ENCODE data around the gene RPSA.
A peak's percentile ranks its signal among the peaks of the same experiment; 100 is the strongest.

Gene RPSA

DNA sequence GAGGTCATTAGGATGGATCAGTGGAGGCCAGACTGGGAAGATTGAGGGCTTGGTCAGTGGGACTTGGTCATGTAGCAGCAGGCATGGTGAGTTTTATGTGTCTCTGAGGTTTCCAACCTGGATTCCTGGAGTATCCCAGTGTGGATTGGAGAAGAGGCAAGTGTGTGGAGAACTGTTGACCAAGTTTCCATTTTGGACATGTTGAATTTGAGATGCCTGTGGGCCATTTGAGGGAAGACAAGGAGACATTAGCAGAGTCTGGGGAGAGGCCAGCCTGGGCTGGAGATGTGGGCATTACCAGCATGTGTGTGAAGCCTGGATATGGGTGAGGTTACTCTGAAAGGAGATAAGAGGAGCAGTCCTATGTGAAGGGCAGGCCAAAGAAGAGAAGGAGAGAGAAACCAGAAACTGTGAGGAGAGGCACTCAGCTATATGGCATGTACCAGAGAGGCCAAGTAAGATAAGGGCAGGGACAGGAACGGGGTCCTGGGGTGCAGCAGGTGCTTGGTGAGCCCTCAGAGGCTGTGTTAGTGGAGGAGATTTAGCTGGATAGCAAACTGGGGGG, 19.0 kb upstream of the RPSA start:
- H3K4me3 ChIP-seq (ENCODE audit: low read length), result no peak overlapping the region
- no peak for DNase-seq (ENCODE audit: low read depth, low spot score)

DNA sequence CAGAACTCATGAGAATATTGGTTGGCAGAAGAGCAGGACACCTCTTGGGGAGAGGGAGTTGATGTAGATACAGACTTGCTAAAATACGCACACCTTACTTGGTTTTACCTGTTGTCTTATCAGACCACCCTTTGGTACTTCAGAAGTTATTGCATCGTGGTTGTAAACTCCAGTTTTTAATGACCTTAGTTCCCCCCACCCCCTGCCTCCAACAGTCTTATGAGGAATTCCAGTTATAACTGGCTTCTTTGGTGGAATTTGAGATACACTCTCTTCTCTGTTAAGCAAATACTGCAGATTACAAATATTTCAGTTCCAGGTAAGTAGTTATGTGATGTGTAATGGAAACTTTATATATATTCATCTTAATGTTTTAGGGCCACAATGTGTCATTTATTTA, 18.4 kb upstream of the RPSA start:
- no peak overlapping the region for H3K4me3 ChIP-seq (ENCODE audit: low read length)
- no peak for DNase-seq (ENCODE audit: low read depth, low spot score)

DNA sequence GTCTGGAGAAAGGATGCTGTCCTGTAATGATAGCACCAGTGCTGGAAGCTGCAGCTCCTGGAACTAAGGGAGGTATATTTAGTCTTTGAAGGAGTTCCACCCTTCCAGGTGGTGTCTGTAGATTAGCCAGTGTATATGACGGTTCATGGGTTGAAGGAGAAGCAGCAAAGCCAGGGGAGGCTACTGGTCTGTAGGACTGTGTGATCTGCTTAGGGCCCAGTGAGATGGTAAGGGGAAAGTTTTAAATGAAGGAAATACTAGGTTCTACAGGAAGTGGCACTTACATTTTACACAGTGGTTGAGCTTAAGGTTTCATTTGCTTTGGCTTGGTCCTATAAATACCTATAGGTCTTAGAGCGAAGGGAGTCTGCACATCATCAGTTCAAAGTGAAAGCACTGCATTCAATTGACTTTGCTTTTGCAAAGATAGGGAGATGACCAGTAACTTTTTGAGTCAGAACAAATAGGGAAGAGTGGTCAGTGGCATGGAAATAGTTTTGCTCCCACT, 17.7 kb upstream of the RPSA start:
- no peak for DNase-seq (ENCODE audit: low read depth, low spot score)
- no peak overlapping the region for H3K4me3 ChIP-seq (ENCODE audit: low read length)

DNA sequence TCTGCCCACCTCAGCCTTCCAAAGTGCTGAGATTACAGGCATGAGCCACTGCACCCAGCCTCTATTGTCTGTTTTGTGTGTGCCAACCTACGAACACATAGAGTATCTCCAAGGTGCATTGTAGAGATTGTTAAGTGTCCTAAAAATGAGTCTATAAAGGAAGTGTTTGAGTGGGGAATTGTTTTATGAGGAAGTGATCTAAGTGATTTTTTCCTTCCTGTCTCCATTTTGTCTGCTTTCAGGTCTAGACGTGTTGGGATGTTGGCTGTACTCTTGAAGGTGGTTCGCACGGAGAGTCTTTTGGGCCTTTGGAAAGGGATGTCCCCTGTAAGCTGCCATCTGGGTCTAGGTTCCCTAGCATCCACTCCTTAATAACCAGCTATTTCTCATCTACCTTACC, 16.3 kb upstream of the RPSA start:
- DNase-seq (ENCODE audit: low read depth, low spot score), result no peak
- no peak overlapping the region for H3K4me3 ChIP-seq (ENCODE audit: low read length)

DNA sequence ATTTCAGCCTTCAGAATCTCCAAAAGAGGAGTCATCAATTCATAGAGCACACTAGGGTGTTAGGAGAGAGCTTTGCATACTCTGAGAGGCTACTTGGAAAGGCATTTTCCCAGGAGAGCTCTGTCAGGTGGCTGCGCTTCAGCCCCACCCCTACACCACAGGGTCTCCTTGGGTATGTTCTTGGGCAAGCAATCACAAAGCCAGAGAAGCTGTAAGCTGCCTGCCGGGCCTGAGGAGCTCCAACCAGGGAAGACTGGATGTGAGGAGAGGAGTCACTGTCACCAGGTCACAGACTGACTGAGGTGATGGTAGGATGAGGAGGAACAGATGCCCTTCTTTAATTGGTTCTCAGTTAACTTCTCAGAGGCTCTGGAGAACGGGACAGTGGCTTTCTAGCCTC, 9.8 kb upstream of the RPSA start:
- H3K4me3 ChIP-seq (ENCODE audit: low read length), result no peak overlapping the region
- no peak for DNase-seq (ENCODE audit: low read depth, low spot score)

DNA sequence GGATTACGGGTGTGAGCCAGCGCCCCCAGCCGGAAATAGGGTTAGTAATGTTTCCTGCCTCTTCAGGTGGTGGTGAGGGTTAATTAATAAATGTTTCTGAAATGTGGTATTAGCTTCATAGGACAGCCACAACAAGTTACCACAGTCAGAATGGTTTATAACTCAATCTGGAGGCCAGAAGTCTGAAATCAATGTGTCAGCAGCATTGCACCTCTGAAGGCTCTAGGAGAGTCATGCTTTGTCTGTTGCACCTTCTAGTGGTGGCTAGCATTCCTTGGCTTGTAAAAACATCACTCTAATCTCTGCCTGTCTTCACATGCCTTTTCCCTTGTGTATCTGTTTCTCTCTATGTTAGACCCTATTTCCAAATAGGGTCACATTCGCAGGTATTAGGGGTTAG, 7.8 kb upstream of the RPSA start:
- no peak overlapping the region for H3K4me3 ChIP-seq (ENCODE audit: low read length)
- no peak for DNase-seq (ENCODE audit: low read depth, low spot score)

DNA sequence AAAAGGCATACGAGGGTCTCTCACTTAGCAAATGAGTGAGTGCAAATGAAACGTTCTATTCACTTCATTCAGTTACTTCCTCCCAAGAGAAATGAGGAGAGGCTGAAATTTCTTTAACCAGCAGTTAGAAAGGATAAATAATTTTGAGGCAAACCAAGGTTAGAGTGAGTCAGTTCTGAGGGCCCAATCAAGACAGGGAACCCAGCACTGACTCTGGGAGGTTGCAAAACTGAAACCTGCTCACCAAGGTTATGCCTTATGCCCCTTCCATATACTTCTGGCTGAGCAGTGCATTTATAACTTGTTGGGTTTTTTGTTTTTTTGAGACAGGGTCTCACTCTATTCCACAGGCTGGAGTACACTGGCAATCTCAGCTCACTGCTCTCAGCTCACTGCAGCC, 4.5 kb upstream of the RPSA start:
- no peak overlapping the region for H3K4me3 ChIP-seq (ENCODE audit: low read length)
- DNase-seq (ENCODE audit: low read depth, low spot score), result no peak

DNA sequence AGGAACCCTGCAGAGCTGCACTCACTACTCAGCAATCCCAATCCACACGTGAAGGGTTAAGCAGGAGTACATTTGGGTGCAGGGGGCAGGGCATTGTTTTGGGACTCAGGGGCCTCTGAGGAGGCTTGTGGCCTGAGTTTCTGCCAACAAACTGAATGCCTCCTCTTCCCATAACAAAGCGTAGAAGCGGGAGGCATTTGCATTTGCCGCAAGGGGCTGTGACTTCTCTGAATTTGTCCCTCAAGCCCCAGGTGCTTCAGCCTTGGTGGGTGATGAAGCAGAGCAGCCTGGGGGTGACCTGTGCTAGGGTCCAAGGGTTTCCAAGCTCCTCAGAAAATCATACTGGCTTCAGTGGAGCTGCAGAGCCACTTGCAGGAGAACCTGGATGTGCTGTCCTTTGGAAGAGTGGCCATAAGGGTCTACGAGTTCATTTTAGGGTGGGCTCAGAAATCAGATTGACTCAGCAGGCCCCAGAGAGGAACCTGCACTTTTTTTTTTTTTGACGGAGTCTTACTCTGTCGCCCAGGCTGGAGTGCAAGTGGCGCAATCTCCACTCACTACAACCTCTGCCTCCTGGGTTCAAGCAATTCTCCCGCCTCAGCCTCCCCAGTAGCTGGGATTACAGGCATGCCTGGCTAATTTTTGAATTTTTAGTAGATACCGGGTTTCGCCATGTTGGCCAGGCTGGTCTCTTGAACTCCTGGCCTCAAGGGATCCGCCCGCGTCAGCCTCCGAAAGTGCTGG, 1.4 kb upstream of the RPSA start:
- no peak for DNase-seq (ENCODE audit: low read depth, low spot score)
- peak overlapping the region; percentile 79 for H3K4me3 ChIP-seq (ENCODE audit: low read length)

DNA sequence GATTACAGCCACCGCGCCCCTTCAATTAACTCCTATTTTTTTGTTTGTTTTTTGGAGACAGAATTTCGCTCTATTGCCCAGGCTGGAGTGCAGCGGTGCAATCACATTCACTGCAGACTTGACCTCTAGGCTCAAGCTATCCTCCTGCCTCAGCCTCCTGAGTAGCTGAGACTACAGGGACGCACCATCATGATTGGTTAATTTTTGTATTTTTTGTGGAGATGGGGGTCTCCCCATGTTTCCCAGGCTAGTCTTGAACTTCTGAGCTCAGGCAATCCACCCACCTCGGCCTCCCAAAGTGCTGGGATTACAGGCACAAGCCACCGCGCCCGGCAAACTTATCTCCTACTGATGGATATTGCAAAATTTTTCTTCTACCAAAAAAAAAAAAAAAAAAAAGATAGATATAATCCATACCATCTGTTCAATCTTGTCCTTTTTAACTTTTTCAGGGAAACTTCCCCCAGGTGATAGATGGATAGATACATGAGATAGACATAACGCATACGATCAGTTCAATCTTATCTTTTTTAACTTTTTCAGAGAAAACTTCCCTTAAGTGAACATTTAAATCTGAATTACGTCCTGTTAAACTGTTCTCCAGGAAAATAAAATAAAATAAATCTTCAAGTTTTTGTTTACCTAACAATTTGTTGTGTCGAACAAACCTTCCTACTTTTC, 693 bp upstream of the RPSA start:
- H3K4me3 ChIP-seq (ENCODE audit: low read length), result peak overlapping the region; percentile 79
- DNase-seq (ENCODE audit: low read depth, low spot score), result no peak

DNA sequence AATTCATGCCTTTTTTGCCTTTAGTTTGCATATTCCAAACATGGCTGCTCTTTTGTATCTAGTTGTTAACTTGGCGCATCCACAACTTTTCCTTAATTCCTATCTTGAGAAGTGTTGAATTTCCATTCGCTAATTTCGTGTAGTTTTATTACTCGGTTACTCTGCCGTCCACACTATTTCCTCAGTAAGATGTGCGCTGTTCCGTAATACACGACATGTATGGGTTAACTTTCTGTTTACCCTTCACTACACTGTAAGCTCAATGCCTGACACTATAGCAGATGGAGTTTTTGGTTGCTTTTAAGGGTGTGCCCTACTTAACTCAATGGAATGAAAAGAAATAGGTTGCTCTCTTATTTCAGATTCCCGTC, 724 bp downstream of the RPSA start:
- no peak for DNase-seq (ENCODE audit: low read depth, low spot score)
- H3K4me3 ChIP-seq (ENCODE audit: low read length), result peak overlapping the region; percentile 79

DNA sequence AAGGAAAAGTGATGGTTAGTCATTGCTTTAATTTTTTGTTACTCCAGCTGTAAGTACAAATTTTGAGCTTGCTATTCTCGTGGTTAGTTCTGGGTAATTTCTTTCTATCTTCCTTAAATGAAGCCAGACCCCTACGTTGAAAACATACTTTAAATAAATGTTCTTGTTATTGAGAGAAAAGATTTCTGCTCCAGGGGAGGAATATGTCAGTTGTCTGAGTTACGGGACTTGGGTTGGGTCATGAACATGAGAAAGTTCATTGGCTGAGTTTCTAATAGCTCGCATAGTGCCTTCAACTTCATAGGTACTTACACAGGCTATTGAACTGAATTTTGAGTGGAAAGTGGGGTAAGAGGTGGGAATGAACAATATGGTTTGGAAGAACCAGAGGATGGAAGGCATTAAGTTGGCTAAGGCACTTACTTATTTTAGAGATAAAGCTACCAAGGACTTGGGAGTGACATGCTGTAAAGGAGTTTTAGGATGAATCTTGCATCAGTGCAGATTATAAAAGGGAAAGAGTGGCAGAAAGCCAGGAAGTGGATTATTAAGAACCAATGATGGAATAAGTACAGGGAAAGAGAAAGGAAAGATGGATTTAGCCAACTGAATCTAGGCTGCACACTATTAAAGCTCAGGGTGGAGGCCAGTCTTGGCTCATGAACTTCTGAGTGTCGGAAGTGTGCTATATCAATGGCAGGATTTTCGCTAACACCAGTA, 1.4 kb downstream of the RPSA start:
- no peak for DNase-seq (ENCODE audit: low read depth, low spot score)
- H3K4me3 ChIP-seq (ENCODE audit: low read length), result peak overlapping the region; percentile 79

DNA sequence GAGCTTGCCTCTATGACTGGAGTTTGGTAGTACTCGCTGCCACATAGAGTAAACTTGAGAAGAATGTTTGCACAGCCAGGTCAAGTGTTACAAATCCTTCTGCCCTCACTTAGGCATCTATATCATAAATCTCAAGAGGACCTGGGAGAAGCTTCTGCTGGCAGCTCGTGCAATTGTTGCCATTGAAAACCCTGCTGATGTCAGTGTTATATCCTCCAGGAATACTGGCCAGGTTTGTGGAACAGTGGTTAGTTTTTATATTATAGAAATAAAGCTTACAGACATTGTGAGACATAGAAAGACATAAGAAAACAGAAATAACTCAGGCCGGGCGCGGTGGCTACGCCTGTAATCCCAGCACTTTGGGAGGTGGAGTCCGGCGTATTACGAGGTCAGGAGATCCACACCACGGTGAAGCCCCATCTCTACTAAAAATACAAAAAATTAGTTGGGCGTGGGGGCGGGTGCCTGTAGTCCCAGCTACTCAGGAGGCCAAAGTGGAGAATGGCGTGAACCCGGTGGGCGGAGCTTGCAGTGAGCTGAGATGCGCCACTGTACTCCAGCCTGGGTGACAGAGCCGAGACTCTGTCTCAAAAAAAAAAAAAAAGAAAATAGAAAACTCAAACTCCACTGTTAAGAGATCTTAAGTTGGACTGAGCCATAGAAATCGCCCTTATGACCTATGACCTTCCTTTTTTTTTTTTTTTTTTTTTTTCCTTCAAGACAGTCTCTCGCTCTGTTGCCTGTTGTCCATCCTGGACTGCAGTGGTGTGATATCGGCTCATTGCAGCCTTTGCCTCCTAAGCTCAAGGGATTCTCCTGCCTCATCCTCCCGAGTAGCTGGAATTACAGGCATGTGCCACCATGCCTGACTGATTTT, 2.2 kb downstream of the RPSA start:
- H3K4me3 ChIP-seq (ENCODE audit: low read length), result no peak overlapping the region
- DNase-seq (ENCODE audit: low read depth, low spot score), result no peak

DNA sequence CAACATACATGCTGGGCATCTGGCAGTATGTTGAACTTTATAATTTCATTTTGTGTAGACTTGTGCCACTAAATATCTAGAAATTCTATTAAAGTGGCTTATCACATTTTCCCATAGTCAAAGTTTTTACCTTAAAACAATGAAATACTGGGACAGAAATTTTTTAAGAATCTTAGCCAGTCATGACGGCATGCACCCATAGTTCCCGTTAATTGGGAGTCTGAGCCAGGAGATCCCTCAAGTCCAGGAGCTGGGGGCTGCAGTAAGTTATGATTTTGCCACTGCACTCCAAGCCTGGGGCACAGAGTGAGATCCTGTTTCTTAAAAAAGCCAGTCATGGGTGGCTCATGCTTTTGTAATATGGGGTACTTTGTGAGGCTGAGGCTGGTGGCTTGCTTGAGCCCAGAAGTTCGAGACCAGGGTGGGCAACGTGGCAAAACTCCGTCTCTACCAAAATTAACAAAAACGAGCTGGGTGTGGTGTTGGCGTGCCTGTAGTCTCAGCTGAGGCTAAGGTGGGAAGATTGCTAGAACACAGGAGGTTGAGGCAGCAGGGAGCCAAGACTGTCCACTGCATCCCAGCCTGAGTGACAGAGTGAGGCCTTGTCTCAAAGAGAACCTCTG, 3.1 kb downstream of the RPSA start:
- no peak overlapping the region for H3K4me3 ChIP-seq (ENCODE audit: low read length)
- no peak for DNase-seq (ENCODE audit: low read depth, low spot score)

DNA sequence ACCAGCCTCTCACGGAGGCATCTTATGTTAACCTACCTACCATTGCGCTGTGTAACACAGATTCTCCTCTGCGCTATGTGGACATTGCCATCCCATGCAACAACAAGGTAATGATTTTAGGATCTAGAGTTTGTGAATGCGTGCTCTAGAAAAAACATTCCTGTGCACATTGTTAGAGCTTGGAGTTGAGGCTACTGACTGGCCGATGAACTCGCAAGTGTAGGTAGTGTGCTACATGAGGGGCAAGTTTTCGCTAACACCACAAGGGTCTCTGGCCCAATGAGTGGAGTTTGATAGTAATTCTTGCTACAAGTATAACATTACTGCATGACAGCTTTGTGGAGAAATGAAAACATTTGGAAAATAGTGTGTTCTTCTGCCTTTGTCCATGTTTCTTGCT, 4.4 kb downstream of the RPSA start:
- DNase-seq (ENCODE audit: low read depth, low spot score), result no peak
- H3K4me3 ChIP-seq (ENCODE audit: low read length), result no peak overlapping the region

DNA sequence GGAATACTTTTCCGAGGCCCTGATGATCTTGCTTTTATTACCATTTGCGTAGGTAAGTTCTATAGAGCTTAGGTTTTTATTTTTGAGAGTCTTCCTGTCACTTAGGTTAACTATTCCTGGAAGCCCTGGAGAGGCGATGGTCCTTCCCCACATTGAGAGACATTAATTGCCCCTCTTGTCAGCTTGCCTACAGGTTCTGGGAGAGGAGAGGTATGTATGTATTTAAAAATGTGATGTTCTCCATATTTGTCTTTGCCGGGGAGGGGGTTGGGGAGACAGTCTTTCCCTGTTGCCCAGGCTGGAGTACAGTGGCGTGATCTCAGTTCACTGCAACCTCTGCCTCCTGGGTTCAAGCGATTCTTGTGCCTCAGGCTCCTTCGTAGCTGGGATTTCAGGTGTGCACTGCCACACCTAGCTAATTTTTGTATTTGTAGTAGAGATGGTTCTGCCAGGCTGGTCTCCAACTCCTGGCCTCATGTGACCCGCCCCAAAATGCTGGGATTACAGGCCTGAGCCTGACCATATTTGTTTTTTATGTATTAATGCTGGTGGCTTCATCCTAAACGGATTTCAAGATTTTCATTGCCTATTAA, 6.2 kb downstream of the RPSA start:
- DNase-seq (ENCODE audit: low read depth, low spot score), result no peak

DNA sequence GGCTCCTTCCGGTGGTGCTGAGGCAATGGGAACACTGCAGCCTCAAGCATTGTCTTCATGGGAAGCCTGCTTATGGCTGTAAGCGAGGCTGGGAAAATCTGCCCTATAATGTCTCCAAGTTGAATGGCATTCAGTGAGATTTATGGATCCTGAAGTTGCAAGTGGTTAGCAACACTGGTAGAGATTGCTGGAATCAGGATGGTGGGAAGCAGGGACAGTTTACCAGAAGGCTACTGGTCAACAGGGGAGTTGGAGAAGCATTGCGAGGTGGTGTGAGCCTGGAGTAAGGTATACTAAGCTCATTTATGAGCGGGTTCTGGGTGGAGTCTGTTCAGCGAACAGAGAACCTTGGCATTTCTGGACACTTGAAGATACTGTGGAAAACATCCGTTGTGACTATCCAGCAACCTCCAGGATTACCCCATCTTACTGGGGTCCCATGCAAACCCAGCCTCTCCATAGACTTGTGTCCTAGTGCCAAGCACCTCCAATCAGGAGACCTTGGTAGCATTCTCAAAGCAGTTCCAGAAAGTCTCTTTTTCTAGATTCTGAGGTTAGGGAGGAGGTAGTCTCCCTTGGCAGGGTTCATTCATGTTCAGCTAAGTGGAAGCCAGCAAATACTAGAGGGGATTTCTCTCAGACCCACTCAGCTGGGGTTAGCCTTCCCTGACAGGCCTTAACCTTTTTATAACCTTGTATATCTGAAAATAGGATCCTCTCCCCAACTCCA, 7.3 kb downstream of the RPSA start:
- DNase-seq (ENCODE audit: low read depth, low spot score), result no peak

More for the DNA sequence above, 6.2 kb downstream of the RPSA start:
- no peak overlapping the region for H3K4me3 ChIP-seq (ENCODE audit: low read length)

DNA sequence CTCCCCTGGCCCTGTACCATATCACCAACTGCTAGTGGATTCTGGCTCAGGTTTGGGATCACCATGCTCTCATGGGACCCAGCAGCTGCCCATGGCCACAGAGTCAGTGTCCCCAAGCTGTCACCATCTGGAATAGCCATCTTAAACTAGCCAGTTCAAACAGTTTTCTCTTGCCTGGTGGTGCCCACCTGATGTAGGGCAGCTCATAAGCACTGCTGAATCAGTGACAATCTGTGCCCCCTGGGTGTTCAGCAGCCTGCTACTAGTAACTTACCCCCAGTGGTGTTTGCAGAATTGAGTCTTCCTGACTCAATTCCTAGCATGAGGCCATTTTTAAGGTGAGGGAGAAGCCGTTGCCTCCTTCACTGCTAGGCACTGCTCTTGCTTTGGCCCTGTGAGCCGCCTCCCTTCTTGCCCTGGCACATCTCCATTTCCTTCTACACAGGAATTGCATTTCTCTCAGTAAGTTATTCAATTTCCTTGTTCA, 7.9 kb downstream of the RPSA start:
- no peak overlapping the region for H3K4me3 ChIP-seq (ENCODE audit: low read length)
- DNase-seq (ENCODE audit: low read depth, low spot score), result no peak

More for the DNA sequence above, 7.3 kb downstream of the RPSA start:
- no peak overlapping the region for H3K4me3 ChIP-seq (ENCODE audit: low read length)
